DOHH2 (cell line): ENCODE data around the gene PTPRN2.

Experiments
- EZH2phosphoT487 ChIP-seq: fragments of 200-600 bp; sonication (generic); IDR thresholded peaks from 2 replicates; pipeline ENCODE4 v1.6.1; 2017; ENCODE audit warnings: borderline replicate concordance, mild to moderate bottlenecking, antibody characterized with exemption, low read length, moderate library complexity, mixed read lengths
- TF ChIP-seq, protein P1 (sequence below): fragments of 200-600 bp; sonication (generic); IDR thresholded peaks from one replicate; pipeline ENCODE4 v1.5.1; 2014; ENCODE audit warnings: antibody characterized with exemption, mild to moderate bottlenecking, low read depth, low read length; ENCODE audit not compliant: poor library complexity, severe bottlenecking

DNA sequence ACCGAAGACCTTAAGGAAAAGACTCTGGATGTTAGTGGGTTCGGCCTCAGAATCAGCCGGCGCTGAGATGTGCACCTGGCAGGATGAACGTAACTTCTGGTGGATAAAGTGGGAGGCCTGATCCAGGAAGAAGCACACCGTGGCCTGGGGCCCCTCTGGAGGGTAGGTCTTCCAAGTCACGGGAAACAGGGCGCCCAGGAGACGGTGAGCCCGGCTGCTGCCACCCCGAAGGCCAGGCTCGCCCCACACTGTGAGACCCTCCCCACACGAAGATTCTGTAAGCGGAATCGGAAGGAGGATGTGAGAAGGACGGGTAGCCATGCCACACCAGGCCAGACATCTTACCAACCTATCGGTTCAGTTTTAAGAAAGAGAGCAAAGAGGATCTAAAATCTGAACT, 971.8 kb downstream of the PTPRN2 start:
- TF ChIP-seq, protein P1, sequence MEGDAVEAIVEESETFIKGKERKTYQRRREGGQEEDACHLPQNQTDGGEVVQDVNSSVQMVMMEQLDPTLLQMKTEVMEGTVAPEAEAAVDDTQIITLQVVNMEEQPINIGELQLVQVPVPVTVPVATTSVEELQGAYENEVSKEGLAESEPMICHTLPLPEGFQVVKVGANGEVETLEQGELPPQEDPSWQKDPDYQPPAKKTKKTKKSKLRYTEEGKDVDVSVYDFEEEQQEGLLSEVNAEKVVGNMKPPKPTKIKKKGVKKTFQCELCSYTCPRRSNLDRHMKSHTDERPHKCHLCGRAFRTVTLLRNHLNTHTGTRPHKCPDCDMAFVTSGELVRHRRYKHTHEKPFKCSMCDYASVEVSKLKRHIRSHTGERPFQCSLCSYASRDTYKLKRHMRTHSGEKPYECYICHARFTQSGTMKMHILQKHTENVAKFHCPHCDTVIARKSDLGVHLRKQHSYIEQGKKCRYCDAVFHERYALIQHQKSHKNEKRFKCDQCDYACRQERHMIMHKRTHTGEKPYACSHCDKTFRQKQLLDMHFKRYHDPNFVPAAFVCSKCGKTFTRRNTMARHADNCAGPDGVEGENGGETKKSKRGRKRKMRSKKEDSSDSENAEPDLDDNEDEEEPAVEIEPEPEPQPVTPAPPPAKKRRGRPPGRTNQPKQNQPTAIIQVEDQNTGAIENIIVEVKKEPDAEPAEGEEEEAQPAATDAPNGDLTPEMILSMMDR = no peak
- no peak for TF ChIP-seq EZH2phosphoT487
